Prostate gland (tissue), 2 donors: ENCODE data around the gene VSIG1.

Experiments
- CTCF ChIP-seq, 4 experiments: fragments of 200-600 bp in 2 of 4; fragments of 450-650 bp in 2 of 4; sonication (generic) in 2 of 4; IDR thresholded peaks; 1 replicate in 3 of 4; 2 replicates in 1 of 4; pipeline ENCODE4 v1.5.1; 2016 to 2019; ENCODE audit warnings: antibody characterized with exemption in 4 of 4, mild to moderate bottlenecking in 2 of 4, moderate library complexity in 2 of 4
- POLR2A ChIP-seq: fragments of 450-650 bp; IDR thresholded peaks from one replicate; pipeline ENCODE4 v1.6.1; 2016; ENCODE audit warnings: antibody characterized with exemption, mild to moderate bottlenecking
- POLR2AphosphoS5 ChIP-seq: sonication (generic); formaldehyde crosslinking; IDR thresholded peaks from one replicate; pipeline ENCODE4 v1.6.1; 2017; ENCODE audit warnings: antibody characterized with exemption

GRCh38 chrX:108105473-108105872 is 60.6 kb downstream of the VSIG1 start:
- TF ChIP-seq POLR2AphosphoS5 (no peak), CTCF (IDR thresholded peaks at IDR 0.05) (no peak), POLR2A (no peak)
